MV-4-11 (cell line): Measurements from ENCODE around the gene FAIM.
"Not testable (repeated sequence)": the region's sequence is repeated elsewhere in the genome, so short reads cannot be mapped to it uniquely, and the experiment has no call there.

Experiments
- DNase-seq: peaks from one replicate; lab custom pipeline; 2025; lab: John Stamatoyannopoulos, UW

The FAIM gene

GRCh38 chr3:138680974-138681373, 72.4 kb downstream of the FAIM start:
- not testable (repeated sequence) for DNase-seq

- DNase-seq: no peak
Observed at GRCh38 chr3:138681463-138682220, 73.1 kb downstream of the FAIM start.

GRCh38 chr3:138682648-138683047, 74.1 kb downstream of the FAIM start:
- no peak for DNase-seq
